Measurements from ENCODE around the gene LEPR.

The LEPR gene

DNA sequence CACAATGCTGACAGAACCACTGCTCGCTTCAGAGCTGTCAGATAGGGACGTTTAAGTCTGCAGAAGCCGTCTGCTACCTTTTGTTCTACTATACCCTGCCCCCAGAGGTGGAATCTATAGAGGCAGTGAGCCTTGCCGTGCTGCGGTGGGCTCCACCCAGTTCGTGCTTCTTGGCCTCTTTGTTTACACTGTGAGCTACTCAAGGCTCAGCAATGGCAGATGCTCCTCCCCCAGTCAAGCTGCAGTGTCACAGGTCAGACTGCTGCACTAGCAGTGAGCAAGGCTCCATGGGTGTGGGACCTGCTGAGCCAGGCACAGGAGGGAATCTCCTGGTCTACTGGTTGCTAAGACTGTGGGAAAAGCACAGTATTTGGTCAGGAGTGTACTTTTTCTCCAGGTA is 47.1 kb downstream of the LEPR start:
- H3K4me3 ChIP-seq (ENCODE audit: low read depth, low read length) = no peak overlapping the region
- TF ChIP-seq, protein P1, sequence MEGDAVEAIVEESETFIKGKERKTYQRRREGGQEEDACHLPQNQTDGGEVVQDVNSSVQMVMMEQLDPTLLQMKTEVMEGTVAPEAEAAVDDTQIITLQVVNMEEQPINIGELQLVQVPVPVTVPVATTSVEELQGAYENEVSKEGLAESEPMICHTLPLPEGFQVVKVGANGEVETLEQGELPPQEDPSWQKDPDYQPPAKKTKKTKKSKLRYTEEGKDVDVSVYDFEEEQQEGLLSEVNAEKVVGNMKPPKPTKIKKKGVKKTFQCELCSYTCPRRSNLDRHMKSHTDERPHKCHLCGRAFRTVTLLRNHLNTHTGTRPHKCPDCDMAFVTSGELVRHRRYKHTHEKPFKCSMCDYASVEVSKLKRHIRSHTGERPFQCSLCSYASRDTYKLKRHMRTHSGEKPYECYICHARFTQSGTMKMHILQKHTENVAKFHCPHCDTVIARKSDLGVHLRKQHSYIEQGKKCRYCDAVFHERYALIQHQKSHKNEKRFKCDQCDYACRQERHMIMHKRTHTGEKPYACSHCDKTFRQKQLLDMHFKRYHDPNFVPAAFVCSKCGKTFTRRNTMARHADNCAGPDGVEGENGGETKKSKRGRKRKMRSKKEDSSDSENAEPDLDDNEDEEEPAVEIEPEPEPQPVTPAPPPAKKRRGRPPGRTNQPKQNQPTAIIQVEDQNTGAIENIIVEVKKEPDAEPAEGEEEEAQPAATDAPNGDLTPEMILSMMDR (IDR thresholded peaks at IDR 0.05; ENCODE audit: borderline replicate concordance, insufficient read depth, low read depth, low read length) = no peak

DNA sequence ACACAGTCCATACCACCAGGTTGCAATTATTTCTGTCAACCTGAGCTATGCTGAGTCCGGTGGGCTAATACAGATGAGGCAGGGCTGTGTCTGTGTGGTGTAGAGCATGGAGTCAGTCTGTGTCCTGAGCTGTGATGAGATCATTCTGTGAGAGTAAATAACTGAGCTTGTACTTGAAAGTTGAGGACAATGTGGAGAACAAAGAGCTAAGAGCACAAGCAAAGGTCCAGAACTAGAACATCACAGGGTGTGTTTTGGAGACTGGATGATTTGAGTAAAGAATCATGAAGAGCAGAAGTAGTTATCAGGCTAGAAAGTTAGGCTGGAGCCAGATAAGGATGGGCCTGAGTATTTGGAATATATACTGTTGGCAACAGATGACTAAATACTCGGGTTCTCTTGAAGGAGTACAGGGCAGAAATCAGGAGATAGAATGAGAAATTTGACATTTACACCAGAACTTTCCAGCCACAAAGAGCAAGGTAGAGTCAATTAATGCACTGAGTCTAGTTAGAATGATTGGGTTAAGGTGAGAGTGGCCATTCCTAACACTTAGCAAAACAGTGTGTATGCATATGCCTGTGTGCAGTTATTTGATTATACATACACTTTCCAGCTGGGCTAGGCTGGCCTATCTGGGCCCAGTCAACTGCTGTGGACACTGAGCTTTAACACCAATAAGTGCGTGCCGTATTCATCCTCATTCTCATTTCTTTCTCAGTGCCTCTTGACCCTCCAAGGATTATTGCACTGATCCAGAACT is 48.8 kb downstream of the LEPR start:
- H3K4me3 ChIP-seq (ENCODE audit: low read depth, low read length) = no peak overlapping the region
- TF ChIP-seq, protein P1 (IDR thresholded peaks at IDR 0.05; ENCODE audit: borderline replicate concordance, insufficient read depth, low read depth, low read length) = no peak

DNA sequence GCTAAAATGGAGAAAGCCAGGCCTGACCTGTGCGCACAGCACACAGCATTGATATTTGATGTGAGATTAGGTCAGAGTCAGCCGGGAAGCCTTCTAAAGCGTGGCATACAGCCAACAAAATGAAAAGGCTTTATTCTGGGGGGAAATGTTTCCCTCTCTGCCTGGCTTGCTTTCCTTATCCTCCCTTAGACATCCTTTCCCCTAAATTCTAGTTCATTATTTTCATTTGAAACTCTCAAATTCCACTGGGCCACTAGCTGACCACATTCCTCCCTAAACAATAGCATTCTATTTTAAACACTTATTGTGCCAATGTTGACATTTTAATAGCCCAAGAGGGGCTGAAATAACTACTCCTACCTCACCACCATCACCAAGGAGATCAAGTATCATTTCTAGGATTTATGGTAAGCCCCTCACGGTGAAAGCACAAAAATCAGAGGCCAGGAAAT is 49.4 kb downstream of the LEPR start:
- no peak overlapping the region for H3K4me3 ChIP-seq (ENCODE audit: low read depth, low read length)
- TF ChIP-seq, protein P1 (IDR thresholded peaks at IDR 0.05; ENCODE audit: borderline replicate concordance, insufficient read depth, low read depth, low read length) = no peak
